HG02981 (cell line): Measurements from ENCODE around the gene SHROOM3.

Experiments used
- ATAC-seq: cut with Tn5 transposase; IDR thresholded peaks from one replicate; pipeline ENCODE4 v1.9.1; 2021; ENCODE audit warnings: mild to moderate bottlenecking, moderate library complexity; ENCODE audit not compliant: unreplicated experiment

Gene SHROOM3

GRCh38 chr4:76738086-76738931 is 303.3 kb downstream of the SHROOM3 start:
- ATAC-seq, result no peak

- no peak for ATAC-seq
These were observed 305.2 kb downstream of the SHROOM3 start for GRCh38 chr4:76740192-76740591.

GRCh38 chr4:76740866-76741662 is 306.0 kb downstream of the SHROOM3 start:
- no peak for ATAC-seq

GRCh38 chr4:76741663-76742020 is 306.6 kb downstream of the SHROOM3 start:
- no peak for ATAC-seq

GRCh38 chr4:76744241-76744921 is 309.4 kb downstream of the SHROOM3 start:
- ATAC-seq, result no peak

GRCh38 chr4:76745240-76745639 is 310.2 kb downstream of the SHROOM3 start:
- ATAC-seq, result no peak

GRCh38 chr4:76747563-76747962 is 312.5 kb downstream of the SHROOM3 start:
- no peak for ATAC-seq

GRCh38 chr4:76748649-76749048 is 313.6 kb downstream of the SHROOM3 start:
- ATAC-seq, result no peak

- no peak for ATAC-seq
These were observed 314.3 kb downstream of the SHROOM3 start for GRCh38 chr4:76749355-76749754.

- no peak for ATAC-seq
These were observed 315.7 kb downstream of the SHROOM3 start for GRCh38 chr4:76750716-76751115.

- no peak for ATAC-seq
These were observed 316.7 kb downstream of the SHROOM3 start for GRCh38 chr4:76751612-76752343.

- ATAC-seq, result no peak
These were observed 318.0 kb downstream of the SHROOM3 start for GRCh38 chr4:76752861-76753501.

GRCh38 chr4:76753814-76754213 is 318.8 kb downstream of the SHROOM3 start:
- ATAC-seq, result no peak

- ATAC-seq, result no peak
These were observed 319.4 kb downstream of the SHROOM3 start for GRCh38 chr4:76754439-76754838.

- no peak for ATAC-seq
These were observed 320.7 kb downstream of the SHROOM3 start for GRCh38 chr4:76755756-76756155.

GRCh38 chr4:76756416-76756815 is 321.4 kb downstream of the SHROOM3 start:
- no peak for ATAC-seq

GRCh38 chr4:76757418-76757939 is 322.4 kb downstream of the SHROOM3 start:
- ATAC-seq, result no peak

GRCh38 chr4:76758290-76758882 is 323.4 kb downstream of the SHROOM3 start:
- no peak for ATAC-seq

GRCh38 chr4:76758996-76759395 is 324.0 kb downstream of the SHROOM3 start:
- no peak for ATAC-seq

GRCh38 chr4:76760193-76760592 is 325.2 kb downstream of the SHROOM3 start:
- ATAC-seq, result no peak
